GM21515 (cell line): ENCODE results near the gene PRDM15.

Source experiments
- ATAC-seq: cut with Tn5 transposase; IDR thresholded peaks from one replicate; pipeline ENCODE4 v1.9.1; 2021; ENCODE audit not compliant: unreplicated experiment

PRDM15 gene

DNA sequence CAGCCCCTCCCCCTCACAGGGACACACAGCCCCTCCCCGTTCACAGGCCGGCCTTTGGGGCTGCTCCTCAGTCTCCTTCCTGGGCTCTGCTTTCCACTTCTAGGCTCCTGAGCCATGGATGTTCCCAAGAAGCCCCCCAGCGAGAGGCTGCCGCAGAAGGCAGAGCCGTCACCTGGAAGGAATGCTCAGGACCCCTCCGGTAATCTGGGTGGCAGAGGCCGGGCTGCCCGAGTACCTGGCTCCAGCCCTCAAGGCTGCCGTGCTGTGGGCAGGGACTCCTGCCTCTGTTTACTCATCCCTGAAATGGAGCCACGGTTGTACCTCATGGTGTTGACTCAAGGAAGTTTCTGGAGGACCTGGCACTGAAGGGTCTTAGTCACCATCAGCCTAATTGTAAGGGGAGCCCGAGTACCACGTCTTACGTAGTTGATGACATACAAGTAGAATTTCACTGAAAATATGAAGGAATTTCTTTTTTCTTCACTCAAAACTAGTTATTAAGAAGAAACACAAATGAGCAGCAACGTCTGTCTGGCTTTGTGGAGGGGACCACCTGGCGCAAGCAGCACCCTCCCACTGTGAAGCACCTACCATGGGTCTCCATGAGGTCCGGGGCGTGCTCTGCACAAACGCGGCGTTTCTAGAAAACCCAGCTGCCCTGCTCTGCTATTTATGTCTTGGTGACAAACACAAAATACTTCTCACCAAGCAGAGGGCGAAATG, 33.7 kb downstream of the PRDM15 start:
- no peak for ATAC-seq

- ATAC-seq: no peak
Measured at GRCh38 chr21:41843584-41843983, 35.6 kb downstream of the PRDM15 start.

DNA sequence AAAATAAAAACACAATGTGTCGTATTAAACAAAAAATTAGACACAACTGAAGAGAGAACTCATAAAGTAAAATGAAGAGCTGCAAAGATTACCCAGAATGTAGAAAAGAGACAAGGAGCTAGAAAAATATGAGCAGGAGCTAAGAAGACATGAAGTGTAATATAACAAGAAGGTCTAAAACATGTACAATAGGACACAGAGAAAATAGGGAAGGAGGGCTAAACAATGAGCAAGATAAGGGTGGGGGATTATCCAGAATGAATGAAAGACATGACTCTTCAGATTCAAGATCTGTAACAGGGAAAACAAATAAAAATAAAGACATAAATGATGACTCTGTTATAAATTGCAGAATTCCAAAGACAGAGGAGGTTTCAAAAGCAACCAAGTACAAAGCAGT, 38.3 kb downstream of the PRDM15 start:
- no peak for ATAC-seq

DNA sequence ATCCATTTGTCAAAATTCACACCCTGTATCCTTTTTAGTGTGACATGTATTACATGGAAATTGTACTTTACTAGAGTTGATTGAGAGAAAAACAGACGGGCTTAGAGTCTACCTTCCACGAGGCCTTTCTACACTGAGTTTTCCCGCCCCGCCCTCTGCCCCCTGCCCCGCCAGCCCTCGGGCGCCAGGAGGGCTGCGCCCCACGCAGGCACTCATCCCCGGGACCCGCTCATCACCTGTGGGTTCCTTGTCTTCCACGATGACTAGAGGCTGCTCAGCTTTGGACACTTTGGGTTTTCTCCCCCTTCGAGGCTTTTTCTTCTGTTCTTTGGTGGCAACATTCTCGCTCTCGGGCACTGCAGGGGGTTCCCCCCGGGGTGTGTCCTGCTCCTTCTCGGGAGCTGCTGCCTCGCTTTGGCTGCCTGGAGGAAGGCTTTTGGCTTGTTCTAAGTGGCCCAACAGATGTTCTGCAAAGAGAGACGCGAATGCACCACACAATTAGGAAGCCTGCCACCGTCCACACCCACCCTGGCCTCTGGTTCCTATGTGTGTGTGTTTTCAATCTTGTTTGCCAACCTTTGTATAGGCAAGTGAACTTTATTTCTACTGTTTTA, 39.6 kb downstream of the PRDM15 start:
- ATAC-seq: no peak

GRCh38 chr21:41837756-41838297, 41.3 kb downstream of the PRDM15 start:
- no peak for ATAC-seq

DNA sequence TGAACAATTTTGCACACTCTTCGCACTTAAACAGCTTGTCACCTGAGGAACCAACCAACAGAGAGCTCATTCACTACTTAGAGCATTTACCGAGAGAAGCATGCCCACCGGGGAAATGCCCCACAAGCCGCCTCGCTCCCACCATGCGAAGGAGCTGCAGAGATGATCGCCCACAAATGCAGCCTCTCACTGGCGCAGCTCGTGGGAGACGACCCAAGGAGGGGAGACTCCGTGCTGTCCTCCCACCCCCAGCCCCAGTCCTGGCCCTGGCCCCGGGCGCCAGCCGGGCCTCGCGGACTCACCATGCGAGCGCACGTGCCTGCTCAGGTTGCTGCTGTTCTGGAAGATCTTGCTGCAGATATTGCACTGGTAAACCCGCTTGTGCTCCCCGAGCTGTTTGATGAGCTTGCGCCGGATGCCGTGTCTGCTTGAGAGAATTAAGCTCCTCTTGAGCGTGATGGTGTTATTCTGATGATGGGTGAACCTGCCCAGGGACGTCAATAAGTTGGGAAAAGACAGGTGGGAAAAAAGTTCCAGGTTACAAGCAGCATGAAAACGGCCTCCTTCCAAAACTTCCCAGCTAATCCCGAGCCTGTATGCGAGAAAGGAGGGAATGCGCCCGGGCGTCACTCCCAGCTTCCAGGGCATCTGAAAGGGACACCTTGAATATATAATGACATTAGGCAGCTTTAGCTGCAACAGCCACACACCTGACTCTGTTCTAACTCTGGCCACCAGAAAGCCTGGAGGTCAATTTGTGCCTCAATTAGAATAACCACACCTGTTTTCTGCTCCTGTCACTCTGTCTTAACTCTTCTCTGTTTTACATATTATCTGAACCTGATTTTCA, 42.8 kb downstream of the PRDM15 start:
- ATAC-seq: no peak

GRCh38 chr21:41835711-41836154, 43.4 kb downstream of the PRDM15 start:
- no peak for ATAC-seq

DNA sequence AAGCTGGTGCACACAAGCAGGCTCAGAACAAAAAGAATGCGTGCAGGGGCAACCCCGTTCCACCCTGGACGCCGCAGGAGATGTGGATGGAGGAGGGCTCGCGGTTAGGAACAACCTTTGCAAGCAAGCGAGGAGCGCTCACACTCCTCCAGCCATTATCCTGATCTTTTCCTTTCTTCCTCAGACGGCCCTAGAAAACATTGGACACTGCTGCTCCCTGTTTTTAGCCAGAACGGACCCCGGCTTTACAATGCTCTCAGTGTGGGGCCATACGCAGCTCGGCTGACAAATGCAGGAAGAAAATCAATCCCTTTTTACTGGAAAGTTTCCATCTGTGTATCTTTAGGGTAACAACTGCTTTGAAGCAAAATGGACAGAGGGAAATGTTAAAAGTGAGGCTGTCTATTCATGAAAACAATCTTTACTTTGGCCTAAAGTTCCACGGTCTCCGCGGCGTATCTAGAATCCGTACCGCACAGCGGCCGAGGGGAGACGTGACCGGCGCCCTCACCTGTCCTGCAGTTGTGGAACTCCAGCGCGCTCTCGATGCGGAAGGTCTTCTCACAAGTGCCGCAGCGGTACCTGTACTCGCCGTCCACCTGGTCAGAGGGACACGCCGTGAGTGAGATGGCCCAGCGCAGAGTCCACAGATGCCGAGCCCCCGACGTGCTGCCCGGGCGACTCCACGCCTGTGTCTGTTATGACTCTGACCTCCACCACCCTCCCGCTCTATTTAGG, 44.0 kb downstream of the PRDM15 start:
- ATAC-seq: no peak

DNA sequence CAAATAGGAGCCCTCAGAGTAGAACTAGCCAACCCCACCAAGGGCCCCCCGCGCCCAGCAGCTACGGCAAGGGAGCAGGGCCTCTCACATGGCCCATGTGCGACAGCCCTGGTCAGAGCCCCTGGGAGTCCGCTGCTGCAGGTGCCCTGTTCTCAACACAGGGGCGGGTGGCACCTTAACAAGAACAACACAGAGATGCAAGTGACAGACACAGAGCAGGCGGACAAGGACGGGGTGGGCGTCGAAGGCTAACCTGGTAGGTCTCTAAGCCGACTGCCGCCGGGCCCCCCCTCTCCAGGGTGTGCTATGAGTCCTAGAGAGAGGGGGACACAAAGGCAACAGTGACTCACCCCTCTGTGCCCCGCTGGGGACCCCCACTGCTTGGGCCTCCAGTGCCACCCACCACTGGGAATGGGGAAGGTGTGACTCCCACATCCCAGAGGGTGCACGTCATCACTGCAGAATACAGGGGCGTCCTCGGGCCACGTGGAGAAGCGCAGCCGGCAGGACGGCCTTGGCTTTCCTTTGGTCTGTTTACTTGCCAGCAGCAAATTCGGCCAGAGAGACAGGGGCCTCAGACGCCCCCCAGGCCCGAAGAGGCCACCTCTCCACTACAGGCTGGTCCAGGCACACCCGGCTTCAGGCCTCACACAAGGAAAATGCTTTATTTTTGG, 44.8 kb downstream of the PRDM15 start:
- ATAC-seq: no peak

- ATAC-seq: peak; percentile 64
Measured at GRCh38 chr21:41833497-41834115, 45.5 kb downstream of the PRDM15 start.

- peak; percentile 52 for ATAC-seq
Measured at GRCh38 chr21:41832596-41833496, 46.3 kb downstream of the PRDM15 start.

- no peak for ATAC-seq
Measured at GRCh38 chr21:41831866-41832595, 47.1 kb downstream of the PRDM15 start.

- no peak for ATAC-seq
Measured at GRCh38 chr21:41831453-41831831, 47.7 kb downstream of the PRDM15 start.

- no peak for ATAC-seq
Measured at GRCh38 chr21:41830764-41831452, 48.2 kb downstream of the PRDM15 start.

GRCh38 chr21:41830145-41830707, 48.9 kb downstream of the PRDM15 start:
- no peak for ATAC-seq

GRCh38 chr21:41828884-41829360, 50.2 kb downstream of the PRDM15 start:
- ATAC-seq: no peak
